ENCODE data around the gene LPA. TPM values are rescaled to one million over a fixed set of nuclear protein-coding genes. Genes with fewer than 3 reads are reported as not detected.

The LPA gene
- total RNA-seq, 1 experiment from 2014 or later: 0.13 TPM

DNA sequence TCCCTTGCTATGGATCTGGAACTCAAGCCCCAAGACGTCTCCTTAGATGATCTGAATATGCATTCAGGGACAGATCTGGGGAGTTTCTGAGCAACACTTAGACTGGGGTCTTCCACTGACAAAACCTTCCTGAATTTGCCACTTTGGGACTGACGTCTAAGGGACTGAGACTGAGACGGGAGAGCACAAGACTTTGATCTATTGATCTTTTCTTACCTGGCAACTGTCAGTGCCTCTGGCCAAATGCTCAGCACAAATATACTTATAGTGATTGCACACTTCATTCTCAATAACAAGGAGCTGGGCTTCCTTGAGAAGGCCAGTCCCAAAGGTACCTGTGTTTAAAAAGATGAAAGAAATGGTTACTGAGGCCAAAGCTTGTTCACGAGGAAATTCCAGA is 131.8 kb downstream of the LPA start:
- H2BK120ac ChIP-seq (ENCODE audit: low read depth, low read length, poor library complexity, severe bottlenecking): no peak overlapping the region
- H2BK20ac ChIP-seq (ENCODE audit: low read depth, low read length, poor library complexity, severe bottlenecking): no peak overlapping the region
- no peaks in the 10 kb centered on the region for H3K27me3 ChIP-seq (ENCODE audit: insufficient read depth, low read length)
- no peaks in the 10 kb centered on the region for H3K9me3 ChIP-seq (ENCODE audit: control insufficient read depth, low read depth, low read length)
- H3K14ac ChIP-seq (ENCODE audit: insufficient read depth, low read length): no peak overlapping the region
- no peak overlapping the region for H3K27ac ChIP-seq (ENCODE audit: insufficient read length, low read depth, low read length)
- no peak overlapping the region for H2AK5ac ChIP-seq (ENCODE audit: insufficient read length, low read length)
- Mint-ChIP-seq H3K4me3 (no peak overlapping the region), H3K27ac (no peak overlapping the region), H3K27me3 (ENCODE audit: low read depth) (peaks cover 7% of the 10 kb centered on the region), H3K9me3 (peaks cover 7 to 8% of the 10 kb centered on the region in 2 experiments), H3K4me1 (no peaks in the 10 kb centered on the region), H3K36me3 (ENCODE audit: insufficient read depth in 1 of 3, low read depth in 3 of 3) (peaks cover 0 to 4% (median 0%) of the 10 kb centered on the region in 3 experiments; a peak in 1 of 7 replicates)
- H4K5ac ChIP-seq (ENCODE audit: insufficient read length, low read depth, low read length): no peak overlapping the region
- H3K18ac ChIP-seq (ENCODE audit: insufficient read length, low read depth, low read length): no peak overlapping the region
- H3K4me2 ChIP-seq (ENCODE audit: insufficient read depth, insufficient read length, low read length): no peak overlapping the region
- H2AFZ ChIP-seq (ENCODE audit: low read length): no peak overlapping the region
- H4K8ac ChIP-seq (replicated peaks; ENCODE audit: insufficient read length, low read depth, low read length): no peak overlapping the region
- H2BK5ac ChIP-seq (ENCODE audit: insufficient read length, low read length): no peak overlapping the region
- TF ChIP-seq, protein P1, sequence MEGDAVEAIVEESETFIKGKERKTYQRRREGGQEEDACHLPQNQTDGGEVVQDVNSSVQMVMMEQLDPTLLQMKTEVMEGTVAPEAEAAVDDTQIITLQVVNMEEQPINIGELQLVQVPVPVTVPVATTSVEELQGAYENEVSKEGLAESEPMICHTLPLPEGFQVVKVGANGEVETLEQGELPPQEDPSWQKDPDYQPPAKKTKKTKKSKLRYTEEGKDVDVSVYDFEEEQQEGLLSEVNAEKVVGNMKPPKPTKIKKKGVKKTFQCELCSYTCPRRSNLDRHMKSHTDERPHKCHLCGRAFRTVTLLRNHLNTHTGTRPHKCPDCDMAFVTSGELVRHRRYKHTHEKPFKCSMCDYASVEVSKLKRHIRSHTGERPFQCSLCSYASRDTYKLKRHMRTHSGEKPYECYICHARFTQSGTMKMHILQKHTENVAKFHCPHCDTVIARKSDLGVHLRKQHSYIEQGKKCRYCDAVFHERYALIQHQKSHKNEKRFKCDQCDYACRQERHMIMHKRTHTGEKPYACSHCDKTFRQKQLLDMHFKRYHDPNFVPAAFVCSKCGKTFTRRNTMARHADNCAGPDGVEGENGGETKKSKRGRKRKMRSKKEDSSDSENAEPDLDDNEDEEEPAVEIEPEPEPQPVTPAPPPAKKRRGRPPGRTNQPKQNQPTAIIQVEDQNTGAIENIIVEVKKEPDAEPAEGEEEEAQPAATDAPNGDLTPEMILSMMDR (conservative IDR thresholded peaks at IDR 0.05): no peak
- H3K23me2 ChIP-seq (ENCODE audit: insufficient read length, low read depth, low read length, poor library complexity, severe bottlenecking): no peaks in the 10 kb centered on the region
- H3T11ph ChIP-seq (ENCODE audit: low read length): no peak overlapping the region
- no peak overlapping the region for H2BK12ac ChIP-seq (ENCODE audit: insufficient read length, low read depth, low read length)
- DNase-seq: no peak
- no peak overlapping the region for H3K9ac ChIP-seq (ENCODE audit: extremely low read depth, insufficient read length, low read length)
- no peak overlapping the region for H3K56ac ChIP-seq (ENCODE audit: insufficient read length, low read depth, low read length)
- peaks cover 2% of the 10 kb centered on the region; the same call in 1 of the 2 replicates for H3K4me1 ChIP-seq (ENCODE audit: insufficient read depth, low read length)
- H3K79me1 ChIP-seq (ENCODE audit: insufficient read depth, low read depth, low read length, poor library complexity, severe bottlenecking): no peaks in the 10 kb centered on the region
- H3K4ac ChIP-seq (ENCODE audit: low read depth, low read length): no peak overlapping the region
- WGBS (ENCODE audit: extremely low coverage, insufficient read length, low lambda C conversion rate): no CpG with 5 or more reads among the region's 4 CpGs
- no peak overlapping the region for H3K23ac ChIP-seq (ENCODE audit: insufficient read length, low read depth, low read length)
- no peaks in the 10 kb centered on the region for H3K79me2 ChIP-seq (ENCODE audit: insufficient read depth, low read length)
- H4K20me1 ChIP-seq (ENCODE audit: control insufficient read depth, insufficient read depth, insufficient read length): no peaks in the 10 kb centered on the region
- H2BK15ac ChIP-seq (ENCODE audit: low read depth, low read length): no peak overlapping the region
- no peak overlapping the region for H4K91ac ChIP-seq (ENCODE audit: insufficient read length, low read depth, low read length)

Measured in H9 (cell line).